Left colon (tissue), 2 donors: ENCODE data around the gene TEAD1. TPM values are rescaled to one million over a fixed set of nuclear protein-coding genes. Genes with fewer than 3 reads are reported as not detected.

ENCODE experiments used
- ATAC-seq: fragments of 200-7000 bp; cut with Tn5 transposase; one replicate; pipeline ENCODE4 v1.9.1; 2020; ENCODE audit warnings: mild to moderate bottlenecking, moderate library complexity
- DNase-seq, 2 donors: peaks; one replicate each; pipeline ENCODE4 v3.0.0-alpha.2; 2020
- intact Hi-C, 2 donors: fragments of 100-400 bp; cut with DNase I in 1 of 2; cut with micrococcal nuclease in 1 of 2; formaldehyde crosslinking; loops; one replicate each; pipeline versions ENCODE4 v1.11.2 to v1.14.0; 2022; cut with DNase I, micrococcal nuclease
- long read RNA-seq: library from polyadenylated mRNA; unstranded; transcript quantifications from one replicate; pipeline ENCODE4 v2.0.0, GENCODE V29; 2021
- total RNA-seq, 2 donors: library from RNA; stranded (reverse); fragmentation: NEBNext Ultra II Directional; extraction: Animal tissue kit (Norgen Biotek cat#: 25700); gene quantifications; one replicate each; pipeline ENCODE4 v1.2.1, GENCODE V29; 2021
- donor health status: DM: no; HTN: no; CAD: no.
- donor health status: DM: yes; HTN: yes; CAD: no.

Gene TEAD1
- total RNA-seq = 10 to 100 TPM; 43.0 to 51.3 TPM
- long read RNA-seq, full-length matches to known transcripts = 3 of 18 reads
- long read RNA-seq, partial matches to known transcripts = 3 of 18 reads
- long read RNA-seq, other reads (novel, unspliced or antisense) = 12 of 18 reads

DNA sequence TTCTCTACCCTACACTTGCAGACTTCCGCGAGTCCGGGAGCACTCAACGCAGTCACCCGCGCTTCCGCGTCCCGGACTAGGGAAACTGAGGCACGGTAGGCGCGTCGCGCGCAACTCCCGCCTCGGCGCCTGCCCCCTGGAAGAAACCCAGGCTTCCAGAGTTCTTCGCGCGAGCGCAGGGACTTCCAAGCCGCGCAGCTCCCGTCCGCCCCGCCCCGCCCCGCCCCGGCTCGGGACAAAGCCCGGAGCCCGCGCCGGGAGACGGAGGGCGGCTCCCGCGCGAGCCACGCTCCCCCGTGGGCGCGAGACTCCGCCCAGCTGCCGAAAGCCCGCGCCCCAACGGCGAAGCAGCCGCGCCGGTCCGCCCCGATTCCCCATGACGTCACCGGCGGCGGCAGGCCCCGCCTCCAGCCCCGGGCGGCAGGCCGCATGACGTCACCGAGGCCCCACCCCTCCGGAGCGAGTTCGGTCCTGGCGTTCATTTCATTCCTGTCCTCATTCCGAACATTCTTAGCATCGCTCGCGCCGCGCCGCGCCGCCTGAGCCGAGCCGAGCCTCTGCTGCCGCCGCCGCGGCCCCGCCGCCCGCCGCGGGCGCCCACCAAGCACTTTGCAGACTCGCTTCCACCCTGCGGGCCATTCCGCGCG lies at the start of gene TEAD1:
Gene TEAD1 (plus strand): TSS at position 498 of the 647 bp plus-strand sequence.
- peak; percentile 89 for ATAC-seq

DNA sequence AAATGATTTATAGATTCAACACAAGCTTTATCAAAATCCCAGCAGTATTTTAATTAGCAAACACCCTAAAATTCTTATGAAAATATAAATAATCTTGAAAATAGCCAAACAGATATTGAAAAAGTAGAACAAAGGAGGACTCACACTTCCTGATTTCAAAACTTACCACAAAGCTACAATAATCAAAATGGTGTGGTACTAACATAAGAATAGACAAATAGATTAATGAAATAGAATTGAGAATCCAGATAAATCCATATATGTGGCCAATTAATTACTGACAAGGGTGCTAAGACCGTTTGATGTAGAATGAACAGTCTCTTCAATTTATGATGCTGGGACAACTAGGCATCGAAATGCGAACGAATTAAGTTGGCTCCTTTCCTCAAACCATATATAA lies 49.6 kb upstream of the TEAD1 start:
- intact Hi-C loops = no loop called here
- no peak for ATAC-seq
- DNase-seq = no peak

More for the DNA sequence above, at the start of gene TEAD1:
- DNase-seq = peak; percentile 94 to 97
- intact Hi-C loops = loop anchor here in 1 of 2 donors (5.0 kb wide), 2 partner anchors 148 to 218 kb away; no protein-coding TSS in a partner anchor

DNA sequence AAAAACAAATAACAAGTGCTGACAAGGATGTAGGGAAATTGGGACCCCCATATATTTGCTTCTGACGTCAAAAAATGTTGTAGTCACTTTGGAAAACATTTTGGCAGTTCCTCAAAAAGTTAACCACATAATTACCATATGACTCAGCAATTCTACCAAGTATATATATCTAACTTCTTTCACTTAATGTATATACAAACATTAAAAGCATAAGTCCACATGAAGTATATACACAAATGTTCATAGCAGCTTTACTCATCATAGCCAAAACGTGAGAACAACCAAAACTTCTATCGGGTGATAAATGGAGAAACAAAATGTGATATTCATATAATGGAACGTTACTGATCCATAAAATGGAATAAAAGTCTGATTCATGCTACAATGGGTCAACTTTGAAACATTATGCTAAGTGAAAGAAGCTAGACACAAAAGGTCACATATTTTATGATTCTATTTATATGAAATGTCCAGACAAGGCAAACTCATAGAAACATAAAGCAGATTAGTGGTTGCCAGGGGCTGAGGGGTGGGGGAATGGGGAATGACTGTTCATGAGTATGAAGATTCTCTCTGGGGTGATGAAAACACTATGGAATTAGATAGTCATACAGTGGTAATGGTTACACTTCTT lies 48.7 kb upstream of the TEAD1 start:
- ATAC-seq = no peak
- DNase-seq = no peak
- intact Hi-C loops = no loop called here

DNA sequence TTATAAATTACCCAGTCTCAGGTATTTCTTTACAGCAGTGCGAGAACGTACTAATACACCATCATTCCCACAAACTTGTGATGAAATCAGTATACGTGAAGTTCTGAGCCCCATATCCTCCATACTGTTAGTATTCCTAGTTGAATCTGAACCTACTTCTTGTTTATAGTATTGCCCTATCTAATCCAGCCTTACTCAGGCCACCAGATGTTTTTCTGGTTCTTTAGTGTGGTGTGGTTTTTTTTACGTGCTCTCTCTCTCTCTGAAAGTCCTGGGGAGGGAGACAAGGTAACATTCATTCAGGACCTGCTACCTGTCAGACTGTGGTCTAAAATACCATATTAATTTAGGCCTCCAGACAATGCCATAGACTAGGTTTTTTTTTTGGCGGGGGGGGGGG lies 47.6 kb upstream of the TEAD1 start:
- ATAC-seq = no peak
- intact Hi-C loops = no loop called here
- DNase-seq = no peak

DNA sequence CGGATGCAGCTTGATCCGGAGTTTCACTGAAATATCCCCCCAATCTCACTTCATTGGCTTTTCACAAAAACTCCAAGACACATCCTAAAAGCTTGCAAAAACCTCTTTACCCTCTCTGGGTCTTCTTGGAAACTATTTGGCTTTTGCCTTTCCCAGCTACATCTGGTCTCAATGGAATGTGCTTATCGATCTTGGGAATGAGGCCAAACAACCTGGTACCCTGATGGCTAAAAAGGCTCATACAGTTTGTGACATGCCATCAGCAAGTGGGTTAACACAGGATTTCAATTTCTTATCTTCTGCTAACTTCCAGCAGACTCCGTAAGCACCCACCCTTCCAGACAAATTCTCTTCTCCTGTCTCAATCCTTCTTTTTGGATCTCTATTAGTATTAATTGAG lies 45.9 kb upstream of the TEAD1 start:
- no peak for ATAC-seq
- DNase-seq = no peak
- intact Hi-C loops = no loop called here

DNA sequence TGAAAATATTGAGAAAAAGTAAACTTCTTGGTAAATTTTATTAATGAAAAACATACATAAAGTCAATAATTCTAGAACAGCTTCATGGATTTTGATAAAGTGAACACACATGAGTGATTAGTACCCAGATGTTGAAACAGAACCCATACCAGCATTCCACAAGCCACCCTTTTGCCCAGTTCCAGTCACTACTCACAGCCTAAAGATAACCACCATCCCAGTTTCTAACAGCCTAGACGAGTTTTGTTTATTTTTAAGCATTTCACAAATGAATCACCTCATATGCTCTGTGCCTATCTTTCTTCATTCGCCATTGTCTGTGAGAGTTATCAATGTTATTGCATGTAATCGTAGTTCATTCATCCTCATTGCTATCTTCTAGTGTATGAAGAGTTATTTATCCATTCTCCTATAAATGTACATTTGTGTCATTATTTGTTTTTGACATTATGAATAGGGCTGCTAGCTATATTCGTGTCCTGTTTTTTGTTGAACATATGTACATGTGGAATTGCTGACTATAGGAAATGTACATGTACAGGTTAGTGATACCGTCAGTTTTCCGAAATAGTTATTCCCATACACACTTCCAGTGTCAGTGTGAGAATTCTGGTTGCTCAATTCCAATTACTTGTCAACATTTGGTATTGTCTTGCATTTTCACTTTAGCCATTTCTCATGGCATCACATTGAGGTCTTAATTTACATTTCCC lies 44.5 kb upstream of the TEAD1 start:
- intact Hi-C loops = no loop called here
- ATAC-seq (no peak), DNase-seq (no peak)

DNA sequence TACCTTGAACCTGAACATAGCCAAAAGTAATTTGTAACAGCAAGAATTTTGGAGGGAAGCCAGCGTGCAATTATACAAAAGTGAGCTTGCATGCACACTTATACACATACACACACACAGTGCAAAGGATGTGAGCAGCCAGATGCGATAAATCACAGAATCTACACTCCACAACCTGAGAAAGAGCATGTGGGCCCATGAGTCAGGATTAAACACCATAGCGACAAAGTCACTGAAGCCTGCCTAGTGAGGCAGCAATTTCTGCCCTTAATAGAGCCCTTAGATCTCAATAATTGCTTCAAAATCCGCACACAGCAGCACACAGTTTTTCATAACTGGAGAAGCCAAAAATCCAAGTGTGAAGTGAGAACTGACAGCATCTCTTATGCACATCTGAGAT lies 42.6 kb upstream of the TEAD1 start:
- ATAC-seq = no peak
- no peak for DNase-seq
- intact Hi-C loops = no loop called here

DNA sequence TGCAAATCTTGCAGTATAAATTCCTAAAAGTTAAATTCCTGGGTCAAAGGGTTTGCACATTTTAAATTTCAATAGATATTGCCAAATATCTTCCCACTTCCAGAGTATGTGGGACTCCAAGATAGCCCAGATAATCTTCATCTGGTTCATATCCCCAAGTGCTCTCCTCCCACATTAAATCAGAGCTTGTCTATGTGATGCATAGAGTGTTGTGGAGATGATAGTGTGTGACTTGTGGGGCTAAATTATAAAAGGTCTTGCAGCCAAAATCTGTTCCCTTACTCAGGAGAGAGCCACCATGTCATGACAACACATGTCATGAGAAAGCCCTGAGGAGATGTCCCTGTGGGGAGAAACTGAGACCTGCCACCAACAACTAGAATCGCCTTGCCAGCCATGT lies 39.9 kb upstream of the TEAD1 start:
- intact Hi-C loops = no loop called here
- ATAC-seq (no peak), DNase-seq (no peak)

DNA sequence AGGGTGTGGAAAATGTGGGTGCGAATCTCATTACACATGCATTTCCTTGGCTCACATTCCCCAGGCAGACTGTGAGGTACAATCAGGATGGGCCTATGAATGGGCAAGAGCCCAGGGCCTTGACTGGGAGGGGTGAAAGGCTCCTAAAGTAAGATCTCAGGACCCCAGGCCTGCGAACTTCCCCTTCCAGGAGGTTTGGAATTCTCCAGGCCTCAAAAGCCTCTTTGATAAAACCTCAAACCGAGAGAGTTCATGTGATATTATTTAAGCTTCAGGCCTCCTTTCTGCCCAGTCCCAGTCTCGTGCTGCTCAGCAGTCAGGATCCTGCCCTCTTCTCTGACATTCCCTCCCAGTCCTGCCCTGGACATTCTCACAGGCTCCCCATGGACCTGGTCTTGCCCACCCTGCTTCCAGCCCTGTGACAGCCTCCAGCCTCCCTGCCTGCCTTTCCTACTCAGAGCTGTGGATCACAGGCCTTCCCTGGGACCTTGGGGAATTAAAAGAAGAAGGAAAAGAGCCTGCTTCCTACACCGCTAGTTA lies 37.3 kb upstream of the TEAD1 start:
- DNase-seq = no peak
- ATAC-seq = no peak
- intact Hi-C loops = no loop called here

DNA sequence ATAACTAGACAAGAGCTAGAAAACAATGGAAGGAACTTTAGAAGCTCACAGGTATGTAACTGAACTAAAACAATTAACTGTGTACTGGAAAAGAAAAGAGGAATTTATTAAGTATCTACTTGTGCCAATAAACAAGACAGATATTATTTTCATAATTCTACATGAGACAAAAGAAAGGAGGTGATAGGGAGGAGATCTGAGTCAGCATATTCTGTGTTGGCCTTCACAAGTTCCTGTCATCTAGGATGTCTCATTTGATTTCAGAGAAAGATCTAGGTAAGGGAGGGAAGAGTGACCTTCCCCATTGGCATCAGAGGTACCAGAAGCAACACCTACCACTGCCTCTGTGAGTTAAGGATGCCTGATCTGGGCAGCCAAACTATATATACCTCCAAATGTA lies 34.8 kb upstream of the TEAD1 start:
- no peak for ATAC-seq
- intact Hi-C loops = no loop called here
- no peak for DNase-seq

DNA sequence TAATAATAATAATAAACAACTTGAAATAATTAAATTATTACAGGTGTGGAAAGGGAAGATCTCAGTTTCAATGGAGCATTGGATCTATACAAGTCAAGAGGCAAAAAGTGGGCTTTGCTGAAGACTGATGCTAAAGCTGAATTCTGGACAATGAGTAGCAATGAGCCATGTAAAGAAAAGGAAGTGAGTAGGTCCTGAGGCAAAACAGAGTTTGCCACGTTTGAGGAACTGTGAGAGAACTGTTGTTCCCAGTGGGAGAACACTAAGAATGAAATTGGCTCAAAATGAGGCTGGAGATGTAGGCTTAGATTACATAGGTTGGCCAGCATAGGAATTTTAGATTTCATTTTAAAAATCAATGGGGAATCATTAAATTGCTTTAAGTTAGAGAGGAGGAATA lies 33.9 kb upstream of the TEAD1 start:
- intact Hi-C loops = no loop called here
- DNase-seq (no peak), ATAC-seq (no peak)

DNA sequence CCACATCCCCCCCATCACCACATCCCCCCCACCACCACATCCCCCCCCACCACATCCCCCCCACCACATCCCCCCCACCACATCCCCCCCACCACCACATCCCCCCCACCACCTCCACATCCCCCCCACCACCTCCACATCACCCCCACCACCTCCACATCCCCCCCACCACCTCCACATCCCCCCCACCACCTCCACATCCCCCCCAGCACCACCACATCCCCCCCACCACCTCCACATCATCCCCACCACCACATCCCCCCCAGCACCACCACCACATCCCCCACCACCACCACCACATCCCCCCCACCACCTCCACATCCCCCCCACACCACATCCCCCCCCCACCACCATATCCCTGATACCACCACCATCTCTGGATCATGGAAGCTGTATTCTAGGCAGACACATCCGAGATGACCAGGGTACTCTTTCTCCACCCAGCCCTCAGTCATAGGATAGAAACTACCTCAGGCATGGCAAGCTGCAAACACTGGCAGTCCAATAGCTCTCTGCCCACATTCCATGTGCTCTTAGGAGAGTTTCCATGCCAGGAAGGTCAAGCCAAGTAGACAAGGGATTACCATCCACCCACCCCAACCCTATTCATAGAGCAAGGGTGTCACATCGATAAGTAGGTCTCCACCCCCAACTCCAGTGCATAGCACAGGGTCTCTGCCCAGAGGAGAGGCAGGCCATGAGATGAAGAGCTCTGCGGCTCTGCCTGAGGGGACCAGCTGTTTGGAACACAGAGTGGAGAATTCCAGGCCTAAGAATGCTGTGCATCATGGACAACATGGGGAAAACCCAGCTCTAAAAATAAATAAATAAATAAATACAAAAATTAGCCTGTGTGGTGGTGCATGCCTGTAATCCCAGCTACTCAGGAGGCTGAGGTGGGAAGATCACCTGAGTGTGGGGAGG lies 33.0 kb upstream of the TEAD1 start:
- ATAC-seq = no peak
- intact Hi-C loops = no loop called here
- no peak for DNase-seq

DNA sequence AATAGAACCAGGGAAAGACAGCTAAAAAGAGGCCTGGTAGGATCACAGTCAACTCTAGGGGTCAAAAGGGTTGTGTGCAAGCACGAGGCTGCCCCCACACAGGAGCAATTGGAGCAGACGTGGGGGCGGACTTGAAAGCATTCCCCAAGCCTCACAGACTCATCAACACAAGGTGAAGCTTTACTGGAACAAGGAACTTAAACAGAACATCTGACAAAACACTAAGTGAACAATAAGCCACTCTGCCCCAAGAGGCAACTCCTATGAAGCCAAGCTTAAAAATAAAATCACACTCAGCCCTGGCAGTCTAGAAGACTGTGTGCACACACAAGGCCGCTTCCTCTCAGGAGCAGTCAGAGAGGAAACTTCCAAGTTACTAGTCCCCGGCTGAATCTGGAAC lies 32.2 kb upstream of the TEAD1 start:
- ATAC-seq (no peak), DNase-seq (no peak)
- intact Hi-C loops = no loop called here

DNA sequence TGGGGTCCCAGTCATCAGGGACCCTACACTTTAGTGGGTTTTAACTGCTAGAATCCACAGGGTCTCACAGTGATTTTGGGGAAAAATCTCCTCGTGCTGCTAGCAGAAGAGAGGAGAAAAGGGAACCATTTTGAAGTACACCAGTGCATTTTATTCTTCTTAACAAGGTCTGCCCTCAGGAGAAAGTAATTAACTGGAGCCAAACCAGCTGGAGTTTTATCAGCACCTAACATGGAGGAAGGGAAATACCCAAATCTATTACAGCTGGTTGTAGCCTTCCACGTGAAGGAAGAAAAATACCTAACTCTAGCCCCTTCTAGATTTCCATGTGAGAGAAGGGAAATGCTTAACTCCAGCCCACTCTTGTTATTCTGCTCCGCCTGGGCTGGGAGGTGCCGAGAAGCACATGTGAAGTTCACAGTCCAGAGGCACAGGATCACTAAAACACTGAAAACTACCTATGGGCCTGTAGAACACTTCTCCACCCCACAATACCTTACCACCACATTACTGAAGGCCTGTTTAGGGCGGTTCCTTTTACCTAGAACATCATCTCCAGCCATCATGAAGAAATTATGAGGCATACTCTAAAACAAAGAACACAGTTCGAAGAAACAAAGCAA lies 31.3 kb upstream of the TEAD1 start:
- DNase-seq = no peak
- no peak for ATAC-seq
- intact Hi-C loops = no loop called here

DNA sequence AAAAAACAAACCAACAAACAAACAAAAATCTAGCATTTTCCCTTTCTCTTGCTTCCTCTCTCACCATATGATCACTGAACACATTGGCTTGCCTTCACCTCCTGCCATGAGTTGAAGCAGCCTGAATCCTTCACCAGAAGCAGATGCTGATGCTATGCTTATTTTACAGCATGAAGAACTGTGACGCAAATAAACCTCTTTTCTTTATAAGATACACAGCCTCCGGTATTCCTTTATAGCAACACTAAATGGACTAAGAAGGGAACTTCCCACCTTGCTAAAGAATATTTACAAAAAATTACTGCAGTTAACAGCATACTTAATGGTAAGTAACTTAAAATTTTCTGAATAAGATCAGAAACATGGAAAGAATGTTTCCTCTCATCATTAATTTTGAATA lies 27.7 kb upstream of the TEAD1 start:
- no peak for DNase-seq
- intact Hi-C loops = no loop called here
- ATAC-seq = no peak

DNA sequence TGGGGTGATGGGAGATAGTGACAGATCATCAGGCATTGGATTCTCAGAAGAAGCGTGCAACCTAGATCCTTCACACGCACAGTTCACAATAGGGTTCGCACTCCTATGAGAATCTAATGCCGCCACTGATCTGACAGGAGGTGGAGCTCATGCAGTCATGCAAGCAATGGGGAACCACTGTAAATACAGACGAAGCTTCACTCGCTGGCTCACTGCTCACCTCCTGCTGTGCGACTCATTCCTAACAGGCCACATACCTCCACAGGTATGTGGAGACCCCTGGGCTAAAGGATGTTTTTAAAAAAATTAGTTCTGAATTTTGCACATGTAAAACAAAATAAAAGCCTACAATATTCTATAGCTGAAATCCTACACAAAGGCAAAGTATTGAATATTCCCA lies 20.5 kb upstream of the TEAD1 start:
- no peak for DNase-seq
- intact Hi-C loops = no loop called here
- no peak for ATAC-seq

DNA sequence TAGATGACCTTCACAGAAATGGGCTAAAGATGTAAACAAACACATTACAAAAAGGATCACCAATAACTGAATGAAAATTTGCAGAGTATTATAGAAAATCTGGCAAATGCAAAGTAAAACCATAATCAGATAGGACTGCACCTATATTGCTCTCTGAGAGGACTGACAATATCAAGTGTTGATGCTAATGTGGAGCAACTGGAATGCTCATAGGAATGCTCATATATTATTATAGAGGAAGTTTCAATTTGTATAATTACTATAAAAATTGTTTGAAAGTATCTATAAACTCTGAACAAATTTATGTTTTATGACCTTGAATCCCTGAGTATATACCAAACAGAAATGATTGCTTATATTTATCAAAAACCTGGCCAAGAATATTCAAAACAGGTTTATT lies 18.4 kb upstream of the TEAD1 start:
- DNase-seq = no peak
- no peak for ATAC-seq
- intact Hi-C loops = no loop called here

DNA sequence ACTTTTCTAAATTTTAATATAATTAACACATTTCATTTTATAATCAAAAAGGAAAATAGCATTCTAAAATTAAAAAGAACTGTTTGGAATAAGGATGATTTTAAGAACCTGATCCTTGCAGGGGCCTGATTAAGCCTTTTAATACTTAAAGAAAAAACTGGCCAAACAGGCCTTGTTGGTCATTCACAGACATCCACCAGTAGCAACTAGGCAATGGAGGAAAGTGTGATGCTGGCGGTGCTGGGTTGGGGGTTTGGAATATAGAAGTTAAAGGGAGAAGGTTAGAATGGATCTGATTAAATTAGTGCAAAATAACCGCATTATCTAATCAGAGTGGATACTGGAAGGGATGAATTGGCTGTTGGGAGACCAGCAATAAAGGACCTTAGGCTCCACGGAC lies 16.9 kb upstream of the TEAD1 start:
- ATAC-seq = no peak
- intact Hi-C loops = no loop called here
- no peak for DNase-seq
